PC-9 (cell line): ENCODE results near the gene FAM53C. TPM values are rescaled to one million over a fixed set of nuclear protein-coding genes. Genes with fewer than 3 reads are reported as not detected.

Source experiments
- total RNA-seq: library from RNA; stranded (reverse); gene quantifications from 2 replicates; pipeline ENCODE4 v1.2.3, GENCODE V29; 2021

FAM53C gene
- total RNA-seq, 1 experiment from 2014 or later, result 65.1 TPM

Other genes starting within 250 kb of the FAM53C start
- gene NME5, start 198.8 kb upstream of the FAM53C start, total RNA-seq, result 0.98 and 1.9 TPM in 2 replicates
- gene BRD8, start 159.6 kb upstream of the FAM53C start, total RNA-seq, result 126 and 171 TPM in 2 replicates
- gene KIF20A, start 159.2 kb upstream of the FAM53C start, total RNA-seq, result 63.6 and 88.6 TPM in 2 replicates
- 40.5 and 42.4 TPM in 2 replicates for gene CDC23, start 124.9 kb upstream of the FAM53C start, total RNA-seq
- 0.68 TPM in 1 of 2 replicates, not detected in the other for gene GFRA3, start 63.6 kb upstream of the FAM53C start, total RNA-seq
- 36.2 and 39.5 TPM in 2 replicates for gene CDC25C, start 6.5 kb upstream of the FAM53C start, total RNA-seq
- gene KDM3B, start 14.4 kb downstream of the FAM53C start, total RNA-seq, result 75.0 and 76.7 TPM in 2 replicates
- gene REEP2, start 100.8 kb downstream of the FAM53C start, total RNA-seq, result 0.87 and 1.3 TPM in 2 replicates
- gene EGR1, start 127.2 kb downstream of the FAM53C start, total RNA-seq, result 24.7 and 31.0 TPM in 2 replicates
- gene ETF1, start 205.0 kb downstream of the FAM53C start, total RNA-seq, result 61.8 and 84.9 TPM in 2 replicates
- 252 and 256 TPM in 2 replicates for gene HSPA9, start 237.1 kb downstream of the FAM53C start, total RNA-seq